Sigmoid colon (tissue), 7 donors: Measurements from ENCODE around the gene MKKS. TPM values are rescaled to one million over a fixed set of nuclear protein-coding genes. Genes with fewer than 3 reads are reported as not detected.

Experiments
- DNase-seq: peaks from one replicate; pipeline ENCODE4 v3.0.0-alpha.2; 2019
- H3K27ac ChIP-seq, 4 donors: fragments of 200-600 bp; sonication (generic); one replicate each; pipeline ENCODE4 v1.5.1; 2016 to 2019; ENCODE audit warnings: mild to moderate bottlenecking in 1 of 4
- H3K27me3 ChIP-seq, 3 donors: fragments of 200-600 bp; sonication (generic); one replicate each; pipeline ENCODE4 v1.5.1; 2019; ENCODE audit warnings: mild to moderate bottlenecking in 1 of 3
- H3K36me3 ChIP-seq, 4 donors: fragments of 200-600 bp; sonication (generic); one replicate each; pipeline ENCODE4 v1.5.1; 2016 to 2019
- H3K4me1 ChIP-seq, 4 donors: fragments of 200-600 bp; sonication (generic); one replicate each; pipeline ENCODE4 v1.5.1; 2017 to 2019
- H3K4me3 ChIP-seq, 4 donors: fragments of 200-600 bp; sonication (generic); one replicate each; pipeline ENCODE4 v1.5.1; 2017 to 2019; ENCODE audit warnings: mild to moderate bottlenecking in 2 of 4, moderate library complexity in 1 of 4
- H3K9me3 ChIP-seq, 4 donors: fragments of 200-600 bp in 3 of 4; sonication (generic) in 3 of 4; one replicate each; pipeline versions ENCODE4 v1.5.1 to v1.6.1; 2013 to 2019
- EP300 ChIP-seq, 4 donors: sonication (generic); formaldehyde crosslinking; IDR thresholded peaks; one replicate each; pipeline ENCODE4 v1.6.1; 2017; ENCODE audit warnings: antibody characterized with exemption in 4 of 4
- POLR2A ChIP-seq, 2 donors: fragments of 450-650 bp; IDR thresholded peaks; one replicate each; pipeline ENCODE4 v1.6.1; 2016; ENCODE audit warnings: antibody characterized with exemption in 2 of 2, mild to moderate bottlenecking in 2 of 2, moderate library complexity in 2 of 2
- POLR2AphosphoS5 ChIP-seq, 4 donors: sonication (generic); formaldehyde crosslinking; IDR thresholded peaks; one replicate each; pipeline ENCODE4 v1.6.1; 2017; ENCODE audit warnings: antibody characterized with exemption in 4 of 4
- WGBS, 2 donors: extraction: QIAGEN DNeasy Blood & Tissue Kit; methylation state at CpG; one replicate each; pipeline ENCODE4 v1.1.7; 2013; 5-methylcytosine and 5-hydroxymethylcytosine counted together
- intact Hi-C: fragments of 100-400 bp; cut with DNase I; formaldehyde crosslinking; loops from one replicate; pipeline ENCODE4 v1.15.1; 2023
- polyA plus RNA-seq, 3 donors: library from polyadenylated mRNA; stranded (reverse); fragments of 200-250 nt; gene quantifications; one replicate each; pipeline ENCODE4 v1.2.3, GENCODE V29; 2013
- total RNA-seq, 4 donors: library from RNA; depleted of rRNA; stranded (reverse); fragments of >200 nt; gene quantifications; one replicate each; pipeline ENCODE4 v1.1.0, GENCODE V29; 2016
- TF ChIP-seq, protein P1 (sequence below), 4 experiments: fragments of 450-650 bp in 3 of 4; fragments of 200-600 bp in 1 of 4; IDR thresholded peaks; one replicate each; pipeline ENCODE4 v1.5.1; 2016 to 2019; ENCODE audit warnings: antibody characterized with exemption in 4 of 4, mild to moderate bottlenecking in 3 of 4, moderate library complexity in 2 of 4
- donor health status: healthy with polysubstance abuse.
- donor health status: Bipolar disorder and iron deficiency.
- donor health status: healthy.

Gene MKKS
- total and polyA plus RNA-seq, 7 donors = 16.2 to 29.8 (median 19.9) TPM

DNA sequence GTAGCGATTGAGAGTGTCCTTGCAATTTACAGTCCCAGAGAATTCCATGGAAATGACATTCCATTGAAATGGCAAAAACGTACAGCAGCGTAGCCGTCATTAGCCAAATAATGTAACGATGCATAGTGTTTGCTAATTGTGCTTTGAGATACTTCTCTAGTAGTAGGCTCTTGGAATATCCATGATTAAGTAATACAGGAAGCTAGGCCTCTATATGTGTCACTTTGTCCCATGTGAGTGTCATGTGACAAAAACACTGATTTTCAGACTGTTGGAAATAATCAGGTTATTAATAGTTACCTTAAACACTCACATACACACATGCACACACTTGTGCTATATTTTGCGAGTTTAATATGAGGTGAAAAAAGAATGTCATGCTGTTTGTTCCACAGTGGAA lies 36.3 kb upstream of the MKKS start:
- peaks cover 0 to 49% (median 34%) of the 10 kb centered on the region in 4 donors for H3K4me1 ChIP-seq
- TF ChIP-seq, protein P1, sequence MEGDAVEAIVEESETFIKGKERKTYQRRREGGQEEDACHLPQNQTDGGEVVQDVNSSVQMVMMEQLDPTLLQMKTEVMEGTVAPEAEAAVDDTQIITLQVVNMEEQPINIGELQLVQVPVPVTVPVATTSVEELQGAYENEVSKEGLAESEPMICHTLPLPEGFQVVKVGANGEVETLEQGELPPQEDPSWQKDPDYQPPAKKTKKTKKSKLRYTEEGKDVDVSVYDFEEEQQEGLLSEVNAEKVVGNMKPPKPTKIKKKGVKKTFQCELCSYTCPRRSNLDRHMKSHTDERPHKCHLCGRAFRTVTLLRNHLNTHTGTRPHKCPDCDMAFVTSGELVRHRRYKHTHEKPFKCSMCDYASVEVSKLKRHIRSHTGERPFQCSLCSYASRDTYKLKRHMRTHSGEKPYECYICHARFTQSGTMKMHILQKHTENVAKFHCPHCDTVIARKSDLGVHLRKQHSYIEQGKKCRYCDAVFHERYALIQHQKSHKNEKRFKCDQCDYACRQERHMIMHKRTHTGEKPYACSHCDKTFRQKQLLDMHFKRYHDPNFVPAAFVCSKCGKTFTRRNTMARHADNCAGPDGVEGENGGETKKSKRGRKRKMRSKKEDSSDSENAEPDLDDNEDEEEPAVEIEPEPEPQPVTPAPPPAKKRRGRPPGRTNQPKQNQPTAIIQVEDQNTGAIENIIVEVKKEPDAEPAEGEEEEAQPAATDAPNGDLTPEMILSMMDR (IDR thresholded peaks at IDR 0.05) = no peak
- TF ChIP-seq EP300 (IDR thresholded peaks at IDR 0.05) = no peak
- no peak for TF ChIP-seq POLR2AphosphoS5 (IDR thresholded peaks at IDR 0.05)
- 94 to 95% methylated on average over 6 of the region's 6 CpGs for WGBS, 2 donors
- H3K27ac ChIP-seq = peak overlapping the region in 3 of 4 donors; percentile 27 to 52 (median 51)
- intact Hi-C loops = loop anchor here (2.0 to 5.0 kb wide), 4 partner anchors 52 to 205 kb away; no protein-coding TSS in a partner anchor
- no peaks in the 10 kb centered on the region for H3K27me3 ChIP-seq
- no peak for DNase-seq
- H3K4me3 ChIP-seq = no peak overlapping the region
- no peaks in the 10 kb centered on the region for H3K9me3 ChIP-seq
- H3K36me3 ChIP-seq = no peaks in the 10 kb centered on the region

DNA sequence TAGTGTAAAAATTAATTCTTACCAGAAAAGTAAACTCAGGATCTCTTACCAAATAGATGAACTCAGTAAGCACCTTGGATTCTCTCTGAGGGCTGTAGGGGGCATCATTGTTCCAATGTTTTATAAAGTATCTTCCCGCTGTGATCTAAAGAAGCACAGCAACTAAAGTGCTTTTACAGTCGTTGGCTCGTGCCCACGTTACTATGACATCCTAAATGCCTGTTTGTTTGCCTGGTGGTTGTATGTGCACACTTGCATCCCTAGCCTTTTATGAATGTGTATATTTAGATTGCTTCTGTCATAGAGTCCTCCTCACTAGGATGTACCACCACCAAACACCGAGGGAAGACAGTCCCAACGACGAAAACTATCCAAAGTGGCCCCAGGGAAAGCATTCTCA lies 35.6 kb upstream of the MKKS start:
- H3K4me1 ChIP-seq = peaks cover 0 to 49% (median 32%) of the 10 kb centered on the region in 4 donors
- WGBS, 2 donors = 21 to 42% methylated on average over 7 of the region's 7 CpGs
- no peaks in the 10 kb centered on the region for H3K36me3 ChIP-seq
- peak overlapping the region in 3 of 4 donors; percentile 27 to 52 (median 51) for H3K27ac ChIP-seq
- H3K27me3 ChIP-seq = no peaks in the 10 kb centered on the region
- DNase-seq = peak; percentile 88
- no peaks in the 10 kb centered on the region for H3K9me3 ChIP-seq
- TF ChIP-seq, protein P1 (IDR thresholded peaks at IDR 0.05) = peak; percentile 54 to 70 (median 56)
- TF ChIP-seq EP300 (IDR thresholded peaks at IDR 0.05) = no peak
- TF ChIP-seq POLR2A (IDR thresholded peaks at IDR 0.05) = no peak
- peak in 2 of 4 donors; percentile 26 to 46 for TF ChIP-seq POLR2AphosphoS5 (IDR thresholded peaks at IDR 0.05)
- no peak overlapping the region for H3K4me3 ChIP-seq
- intact Hi-C loops = loop anchor here (5.0 to 10.0 kb wide), 2 partner anchors 805 to 1073 kb away; no protein-coding TSS in a partner anchor

DNA sequence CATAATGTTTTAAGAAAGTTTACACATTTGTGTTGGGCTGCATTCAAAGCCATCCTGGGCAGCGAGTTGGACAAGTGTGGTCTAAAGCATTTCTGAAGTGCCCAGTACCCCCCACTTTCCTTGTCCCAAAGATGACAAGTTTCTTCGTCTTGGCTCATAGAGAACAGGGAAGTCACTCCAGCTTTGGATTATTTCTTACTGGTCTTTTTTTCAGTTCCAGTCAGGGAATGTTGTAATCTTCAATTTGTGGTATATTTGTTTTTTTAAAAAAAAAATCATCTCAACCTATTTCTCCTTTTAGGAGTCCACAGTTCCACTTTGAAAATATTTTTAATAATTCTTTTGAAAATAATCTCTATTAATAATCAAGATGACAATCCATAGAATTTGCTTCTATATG lies 35.0 kb upstream of the MKKS start:
- Histone ChIP-seq H3K27ac (peak overlapping the region in 1 of 4 donors; percentile 72), H3K27me3 (no peaks in the 10 kb centered on the region), H3K4me3 (no peak overlapping the region), H3K4me1 (peaks cover 0 to 45% (median 32%) of the 10 kb centered on the region in 4 donors), H3K36me3 (no peaks in the 10 kb centered on the region), H3K9me3 (no peaks in the 10 kb centered on the region)
- intact Hi-C loops = loop anchor here (5.0 to 10.0 kb wide), 2 partner anchors 806 to 1073 kb away; no protein-coding TSS in a partner anchor
- 86% methylated on average over 2 of the region's 2 CpGs for WGBS, 2 donors
- no peak for TF ChIP-seq EP300 (IDR thresholded peaks at IDR 0.05)
- no peak for TF ChIP-seq POLR2AphosphoS5 (IDR thresholded peaks at IDR 0.05)
- TF ChIP-seq POLR2A (IDR thresholded peaks at IDR 0.05) = no peak
- no peak for DNase-seq

DNA sequence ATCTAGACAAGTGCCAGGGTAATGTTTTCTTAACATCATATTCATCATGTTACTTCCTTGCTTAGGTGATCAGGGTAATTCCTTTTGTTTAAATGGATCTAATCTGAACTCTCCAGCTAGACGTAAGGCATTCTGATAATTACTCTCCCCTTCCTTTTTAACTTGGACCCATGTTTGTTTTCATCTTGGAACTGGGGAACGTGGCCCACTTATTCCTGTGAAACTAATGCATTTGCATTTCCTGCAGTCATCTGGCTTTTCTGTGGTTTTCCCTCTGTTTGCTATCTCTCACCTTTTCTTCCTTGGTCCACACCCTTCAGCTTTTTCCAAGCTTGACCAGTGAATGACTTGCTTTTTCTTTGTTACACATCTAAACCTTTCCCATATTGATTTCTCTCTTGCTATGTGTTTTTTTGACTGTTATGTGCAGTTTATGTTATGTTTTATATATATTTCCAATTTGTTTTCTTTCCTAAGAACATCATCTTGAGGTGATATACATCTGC lies 34.4 kb upstream of the MKKS start:
- DNase-seq = no peak
- WGBS, 2 donors = 49 to 61% methylated on average over 2 of the region's 2 CpGs
- H3K27ac ChIP-seq = peak overlapping the region in 3 of 4 donors; percentile 10 to 72 (median 60)
- intact Hi-C loops = loop anchor here (5.0 to 10.0 kb wide), 2 partner anchors 806 to 1074 kb away; no protein-coding TSS in a partner anchor
- H3K4me3 ChIP-seq = no peak overlapping the region
- H3K9me3 ChIP-seq = no peaks in the 10 kb centered on the region
- H3K27me3 ChIP-seq = no peaks in the 10 kb centered on the region
- TF ChIP-seq POLR2A (IDR thresholded peaks at IDR 0.05) (no peak), POLR2AphosphoS5 (IDR thresholded peaks at IDR 0.05) (no peak), EP300 (IDR thresholded peaks at IDR 0.05) (no peak)
- TF ChIP-seq, protein P1 (IDR thresholded peaks at IDR 0.05) = no peak
- peaks cover 0 to 45% (median 29%) of the 10 kb centered on the region in 4 donors for H3K4me1 ChIP-seq
- H3K36me3 ChIP-seq = no peaks in the 10 kb centered on the region

DNA sequence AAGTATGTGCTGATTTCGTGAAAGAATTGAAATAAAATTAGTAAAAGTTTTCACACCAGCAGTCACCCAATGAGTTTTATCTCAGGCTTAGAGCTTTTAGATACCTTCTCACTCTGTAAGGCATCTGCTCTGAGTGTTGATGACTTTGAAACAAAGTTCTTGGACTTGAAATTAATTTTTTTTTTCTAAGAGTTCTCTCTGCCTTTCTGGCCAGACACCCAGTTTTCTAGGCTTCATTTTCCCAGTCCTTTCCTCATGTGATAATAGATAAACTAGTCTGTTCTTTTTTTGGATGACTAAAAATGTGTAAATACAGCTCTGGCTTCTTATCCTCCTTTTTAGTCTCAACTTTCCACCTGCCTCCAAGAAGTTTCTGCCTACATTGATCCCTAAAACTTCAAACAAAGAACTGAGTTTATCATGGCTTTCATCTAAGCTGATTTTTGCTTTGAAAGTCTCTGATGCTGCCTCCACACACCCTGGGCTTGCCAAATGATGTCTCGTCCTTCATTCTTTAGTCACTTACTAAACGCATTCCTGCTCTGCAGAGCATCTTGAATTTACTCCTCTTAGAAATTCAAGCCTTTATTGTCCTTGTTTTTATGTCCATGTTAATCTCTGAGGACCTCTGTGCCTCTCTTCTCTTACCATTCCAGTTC lies 33.8 kb upstream of the MKKS start:
- Histone ChIP-seq H3K4me3 (no peak overlapping the region), H3K27me3 (no peaks in the 10 kb centered on the region), H3K9me3 (no peaks in the 10 kb centered on the region), H3K27ac (peak overlapping the region; percentile 2 to 72 (median 35)), H3K36me3 (no peaks in the 10 kb centered on the region), H3K4me1 (peaks cover 0 to 45% (median 29%) of the 10 kb centered on the region in 4 donors)
- intact Hi-C loops = loop anchor here (5.0 to 10.0 kb wide), 2 partner anchors 807 to 1074 kb away; no protein-coding TSS in a partner anchor
- DNase-seq = no peak
- 63 to 65% methylated on average over 3 of the region's 3 CpGs for WGBS, 2 donors
- no peak for TF ChIP-seq POLR2A (IDR thresholded peaks at IDR 0.05)
- no peak for TF ChIP-seq EP300 (IDR thresholded peaks at IDR 0.05)
- TF ChIP-seq, protein P1 (IDR thresholded peaks at IDR 0.05) = no peak
- no peak for TF ChIP-seq POLR2AphosphoS5 (IDR thresholded peaks at IDR 0.05)
